ENCODE results near the gene OR6C75. TPM values are rescaled to one million over a fixed set of nuclear protein-coding genes. Genes with fewer than 3 reads are reported as not detected.
"Not testable (repeated sequence)": the region's sequence is repeated elsewhere in the genome, so short reads cannot be mapped to it uniquely, and the experiment has no call there.

OR6C75 gene
- total RNA-seq, 1 donor from 2014 or later = not detected

DNA sequence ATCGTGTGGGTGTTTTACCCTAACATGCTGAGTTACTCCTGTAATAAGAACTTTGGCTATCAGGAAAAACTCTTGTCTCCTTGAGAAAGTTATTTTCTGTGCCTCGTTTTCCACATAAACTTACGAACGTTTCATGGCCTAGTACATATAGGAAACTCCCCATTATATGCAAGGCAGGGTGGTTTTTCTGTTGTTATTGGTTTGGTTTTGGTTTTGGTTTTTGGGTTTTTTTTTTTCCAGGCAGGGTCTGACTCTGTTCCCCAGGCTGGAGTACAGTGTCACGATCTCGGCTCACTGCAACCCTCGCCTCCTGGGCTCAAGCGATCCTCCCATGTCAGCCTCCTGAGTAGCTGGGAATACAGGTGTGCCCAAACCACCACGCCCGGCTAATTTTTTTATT is 26.8 kb upstream of the OR6C75 start:
- no peak for DNase-seq (ENCODE audit: extremely low spot score, unreplicated experiment)
- Mint-ChIP-seq H3K27ac (ENCODE audit: unreplicated experiment) (no peak overlapping the region), H3K36me3 (ENCODE audit: unreplicated experiment) (no peaks in the 10 kb centered on the region)

DNA sequence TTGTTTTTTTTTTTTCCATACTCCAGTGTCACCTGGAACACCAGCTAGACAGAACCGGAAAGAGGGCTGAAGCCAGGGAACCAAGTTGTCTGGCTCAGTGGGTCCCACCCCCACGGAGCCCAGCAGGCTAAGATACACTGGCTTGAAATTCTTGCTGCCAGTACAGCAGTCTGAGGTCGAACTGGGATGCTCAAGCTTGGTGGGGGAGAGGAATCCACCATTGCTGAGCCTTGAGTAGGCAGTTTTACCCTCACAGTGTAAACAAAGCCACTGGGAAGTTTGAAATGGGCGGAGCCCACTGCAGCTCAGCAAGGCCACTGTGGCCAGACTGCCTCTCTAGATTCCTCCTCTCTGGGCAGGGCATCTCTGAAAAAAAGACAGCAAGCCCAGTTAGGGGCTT is 7.4 kb upstream of the OR6C75 start:
- not testable (repeated sequence) for H3K4me1 Mint-ChIP-seq (ENCODE audit: unreplicated experiment); H3K27me3 Mint-ChIP-seq (ENCODE audit: unreplicated experiment); H3K27ac Mint-ChIP-seq (ENCODE audit: unreplicated experiment); H3K4me3 Mint-ChIP-seq (ENCODE audit: unreplicated experiment); DNase-seq (ENCODE audit: extremely low spot score, unreplicated experiment); H3K9me3 Mint-ChIP-seq (ENCODE audit: unreplicated experiment); H3K36me3 Mint-ChIP-seq (ENCODE audit: unreplicated experiment)

More for the DNA sequence above, 26.8 kb upstream of the OR6C75 start:
- H3K4me1 Mint-ChIP-seq (ENCODE audit: unreplicated experiment) = no peaks in the 10 kb centered on the region
- H3K4me3 Mint-ChIP-seq (ENCODE audit: unreplicated experiment) = no peak overlapping the region
- no peaks in the 10 kb centered on the region for H3K9me3 Mint-ChIP-seq (ENCODE audit: unreplicated experiment)
- TF ChIP-seq, protein P1, sequence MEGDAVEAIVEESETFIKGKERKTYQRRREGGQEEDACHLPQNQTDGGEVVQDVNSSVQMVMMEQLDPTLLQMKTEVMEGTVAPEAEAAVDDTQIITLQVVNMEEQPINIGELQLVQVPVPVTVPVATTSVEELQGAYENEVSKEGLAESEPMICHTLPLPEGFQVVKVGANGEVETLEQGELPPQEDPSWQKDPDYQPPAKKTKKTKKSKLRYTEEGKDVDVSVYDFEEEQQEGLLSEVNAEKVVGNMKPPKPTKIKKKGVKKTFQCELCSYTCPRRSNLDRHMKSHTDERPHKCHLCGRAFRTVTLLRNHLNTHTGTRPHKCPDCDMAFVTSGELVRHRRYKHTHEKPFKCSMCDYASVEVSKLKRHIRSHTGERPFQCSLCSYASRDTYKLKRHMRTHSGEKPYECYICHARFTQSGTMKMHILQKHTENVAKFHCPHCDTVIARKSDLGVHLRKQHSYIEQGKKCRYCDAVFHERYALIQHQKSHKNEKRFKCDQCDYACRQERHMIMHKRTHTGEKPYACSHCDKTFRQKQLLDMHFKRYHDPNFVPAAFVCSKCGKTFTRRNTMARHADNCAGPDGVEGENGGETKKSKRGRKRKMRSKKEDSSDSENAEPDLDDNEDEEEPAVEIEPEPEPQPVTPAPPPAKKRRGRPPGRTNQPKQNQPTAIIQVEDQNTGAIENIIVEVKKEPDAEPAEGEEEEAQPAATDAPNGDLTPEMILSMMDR (IDR thresholded peaks at IDR 0.05) = no peak
- H3K27me3 Mint-ChIP-seq (ENCODE audit: unreplicated experiment) = peaks cover 3% of the 10 kb centered on the region

DNA sequence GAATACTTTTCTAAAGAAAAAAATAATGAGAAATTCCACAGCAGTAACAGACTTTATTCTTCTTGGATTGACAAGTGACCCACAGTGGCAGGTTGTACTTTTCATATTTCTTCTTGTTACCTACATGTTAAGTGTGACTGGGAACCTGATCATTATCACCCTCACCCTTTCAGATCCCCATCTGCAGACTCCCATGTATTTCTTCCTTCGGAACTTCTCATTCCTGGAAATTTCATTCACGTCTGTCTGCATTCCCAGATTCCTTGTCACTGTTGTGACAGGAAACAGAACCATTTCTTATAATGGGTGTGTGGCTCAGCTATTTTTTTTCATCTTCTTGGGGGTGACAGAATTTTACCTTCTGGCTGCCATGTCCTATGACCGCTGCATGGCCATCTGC is 2.3 kb downstream of the OR6C75 start:
- DNase-seq (ENCODE audit: extremely low spot score, unreplicated experiment) = no peak
- H3K27ac Mint-ChIP-seq (ENCODE audit: unreplicated experiment) = no peak overlapping the region
- H3K4me1 Mint-ChIP-seq (ENCODE audit: unreplicated experiment) = no peaks in the 10 kb centered on the region
- TF ChIP-seq, protein P1 (IDR thresholded peaks at IDR 0.05) = no peak
- H3K27me3 Mint-ChIP-seq (ENCODE audit: unreplicated experiment) = no peaks in the 10 kb centered on the region
- H3K36me3 Mint-ChIP-seq (ENCODE audit: unreplicated experiment) = no peaks in the 10 kb centered on the region
- H3K4me3 Mint-ChIP-seq (ENCODE audit: unreplicated experiment) = no peak overlapping the region
- H3K9me3 Mint-ChIP-seq (ENCODE audit: unreplicated experiment) = no peaks in the 10 kb centered on the region

DNA sequence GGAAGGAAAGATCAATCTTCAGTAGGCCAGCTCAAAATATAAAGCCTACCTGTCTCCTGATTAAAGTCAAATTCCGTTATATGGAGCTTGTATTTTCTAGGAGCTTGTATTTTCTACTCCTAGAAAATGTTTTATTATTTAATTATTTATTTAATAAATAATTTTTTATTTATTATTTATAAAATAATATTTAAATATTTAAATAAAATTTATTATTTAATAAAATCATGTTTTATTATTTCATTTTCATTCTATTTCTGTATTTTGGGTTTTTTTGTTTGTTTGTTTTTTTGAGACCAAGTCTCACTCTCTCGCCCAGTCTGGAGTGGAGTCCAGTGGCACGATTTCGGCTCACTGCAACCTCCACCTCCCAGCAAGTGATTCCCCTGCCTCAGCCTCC is 9.7 kb downstream of the OR6C75 start:
- no peaks in the 10 kb centered on the region for H3K36me3 Mint-ChIP-seq (ENCODE audit: unreplicated experiment)
- DNase-seq (ENCODE audit: extremely low spot score, unreplicated experiment) = no peak
- TF ChIP-seq, protein P1 (IDR thresholded peaks at IDR 0.05) = no peak
- no peaks in the 10 kb centered on the region for H3K27me3 Mint-ChIP-seq (ENCODE audit: unreplicated experiment)
- H3K9me3 Mint-ChIP-seq (ENCODE audit: unreplicated experiment) = no peaks in the 10 kb centered on the region
- no peaks in the 10 kb centered on the region for H3K4me1 Mint-ChIP-seq (ENCODE audit: unreplicated experiment)
- no peak overlapping the region for H3K27ac Mint-ChIP-seq (ENCODE audit: unreplicated experiment)
- no peak overlapping the region for H3K4me3 Mint-ChIP-seq (ENCODE audit: unreplicated experiment)

DNA sequence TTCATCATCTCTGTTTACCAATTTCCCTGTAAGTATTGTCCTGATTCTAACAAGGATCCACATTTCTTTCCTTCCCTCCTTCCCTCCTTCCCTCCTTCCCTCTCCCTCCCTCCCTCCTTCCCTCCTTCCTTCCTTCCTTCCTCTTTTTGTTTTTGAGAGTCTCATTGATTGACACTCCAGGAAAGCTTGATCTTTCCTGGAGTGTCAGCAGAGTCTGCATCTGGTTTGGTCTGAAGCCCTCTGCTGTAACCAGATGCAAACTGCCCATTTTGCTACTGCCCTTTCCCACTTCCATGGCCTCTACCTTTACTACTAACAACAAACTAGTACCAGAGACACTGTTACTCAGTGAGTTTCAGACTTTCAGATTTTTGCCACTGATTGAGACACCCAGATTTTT is 23.1 kb downstream of the OR6C75 start:
- Mint-ChIP-seq H3K27me3 (ENCODE audit: unreplicated experiment) (peaks cover 9% of the 10 kb centered on the region), H3K4me3 (ENCODE audit: unreplicated experiment) (no peak overlapping the region), H3K4me1 (ENCODE audit: unreplicated experiment) (no peaks in the 10 kb centered on the region), H3K36me3 (ENCODE audit: unreplicated experiment) (no peaks in the 10 kb centered on the region), H3K27ac (ENCODE audit: unreplicated experiment) (no peak overlapping the region), H3K9me3 (ENCODE audit: unreplicated experiment) (no peaks in the 10 kb centered on the region)
- no peak for DNase-seq (ENCODE audit: extremely low spot score, unreplicated experiment)
- TF ChIP-seq, protein P1 (IDR thresholded peaks at IDR 0.05) = no peak

Data from osteocyte (in vitro differentiated cells).